Tibial nerve (tissue), 4 donors: ENCODE measurements around the gene GUCD1.

Experiments
- EP300 ChIP-seq, 2 donors: sonication (generic); formaldehyde crosslinking; IDR thresholded peaks; one replicate each; pipeline ENCODE4 v1.6.1; 2017; ENCODE audit warnings: antibody characterized with exemption in 2 of 2, mild to moderate bottlenecking in 1 of 2
- POLR2A ChIP-seq, 2 donors: fragments of 450-650 bp; IDR thresholded peaks; one replicate each; pipeline ENCODE4 v1.6.1; 2017; ENCODE audit warnings: antibody characterized with exemption in 2 of 2, mild to moderate bottlenecking in 2 of 2, moderate library complexity in 2 of 2
- TF ChIP-seq, protein P1 (sequence below), 5 experiments: fragments of 200-600 bp in 3 of 5; fragments of 450-650 bp in 2 of 5; sonication (generic) in 3 of 5; IDR thresholded peaks; one replicate each; pipeline ENCODE4 v1.5.1; 2016 to 2019; ENCODE audit warnings: antibody characterized with exemption in 5 of 5, mild to moderate bottlenecking in 3 of 5, moderate library complexity in 2 of 5

DNA sequence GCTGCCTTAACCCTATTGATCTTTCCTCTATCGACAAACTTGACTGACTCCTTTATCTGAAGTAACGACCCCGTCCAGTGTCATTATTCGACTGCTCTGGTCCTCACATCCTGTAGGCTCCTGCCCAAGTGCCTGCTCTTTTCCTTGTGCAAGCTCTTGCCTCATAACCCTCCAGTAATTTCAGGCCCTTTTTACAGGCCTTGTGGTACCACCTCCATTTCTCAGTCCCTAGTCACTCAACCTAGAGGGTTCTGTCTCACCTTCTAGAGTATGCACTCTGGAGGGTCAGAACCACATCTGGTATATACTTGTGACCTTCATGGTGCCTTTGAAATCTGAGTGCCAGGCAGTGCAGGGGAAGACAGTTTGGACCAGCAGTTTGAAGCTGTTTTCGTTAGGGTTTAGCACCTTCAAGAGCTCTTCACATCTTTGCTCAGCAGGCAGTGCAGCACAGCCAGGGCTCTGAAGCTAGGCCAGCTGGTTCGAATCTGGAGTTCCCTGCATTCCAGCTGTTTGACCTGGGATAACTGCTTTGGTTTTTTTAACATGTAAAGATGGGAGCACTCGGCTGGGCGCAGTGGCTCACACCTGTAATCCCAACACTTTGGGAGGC lies 12.1 kb upstream of the GUCD1 start:
- no peak for TF ChIP-seq EP300 (IDR thresholded peaks at IDR 0.05)
- TF ChIP-seq, protein P1, sequence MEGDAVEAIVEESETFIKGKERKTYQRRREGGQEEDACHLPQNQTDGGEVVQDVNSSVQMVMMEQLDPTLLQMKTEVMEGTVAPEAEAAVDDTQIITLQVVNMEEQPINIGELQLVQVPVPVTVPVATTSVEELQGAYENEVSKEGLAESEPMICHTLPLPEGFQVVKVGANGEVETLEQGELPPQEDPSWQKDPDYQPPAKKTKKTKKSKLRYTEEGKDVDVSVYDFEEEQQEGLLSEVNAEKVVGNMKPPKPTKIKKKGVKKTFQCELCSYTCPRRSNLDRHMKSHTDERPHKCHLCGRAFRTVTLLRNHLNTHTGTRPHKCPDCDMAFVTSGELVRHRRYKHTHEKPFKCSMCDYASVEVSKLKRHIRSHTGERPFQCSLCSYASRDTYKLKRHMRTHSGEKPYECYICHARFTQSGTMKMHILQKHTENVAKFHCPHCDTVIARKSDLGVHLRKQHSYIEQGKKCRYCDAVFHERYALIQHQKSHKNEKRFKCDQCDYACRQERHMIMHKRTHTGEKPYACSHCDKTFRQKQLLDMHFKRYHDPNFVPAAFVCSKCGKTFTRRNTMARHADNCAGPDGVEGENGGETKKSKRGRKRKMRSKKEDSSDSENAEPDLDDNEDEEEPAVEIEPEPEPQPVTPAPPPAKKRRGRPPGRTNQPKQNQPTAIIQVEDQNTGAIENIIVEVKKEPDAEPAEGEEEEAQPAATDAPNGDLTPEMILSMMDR (IDR thresholded peaks at IDR 0.05): no peak
- TF ChIP-seq POLR2A (IDR thresholded peaks at IDR 0.05): no peak
